Measurements from ENCODE around the gene IGSF22. TPM values are rescaled to one million over a fixed set of nuclear protein-coding genes. Genes with fewer than 3 reads are reported as not detected.

Gene IGSF22
- total and polyA plus RNA-seq, 9 of the 15 experiments (the other 6 are each of a cell fraction or from before 2014, with no cell fraction given), result not detected

DNA sequence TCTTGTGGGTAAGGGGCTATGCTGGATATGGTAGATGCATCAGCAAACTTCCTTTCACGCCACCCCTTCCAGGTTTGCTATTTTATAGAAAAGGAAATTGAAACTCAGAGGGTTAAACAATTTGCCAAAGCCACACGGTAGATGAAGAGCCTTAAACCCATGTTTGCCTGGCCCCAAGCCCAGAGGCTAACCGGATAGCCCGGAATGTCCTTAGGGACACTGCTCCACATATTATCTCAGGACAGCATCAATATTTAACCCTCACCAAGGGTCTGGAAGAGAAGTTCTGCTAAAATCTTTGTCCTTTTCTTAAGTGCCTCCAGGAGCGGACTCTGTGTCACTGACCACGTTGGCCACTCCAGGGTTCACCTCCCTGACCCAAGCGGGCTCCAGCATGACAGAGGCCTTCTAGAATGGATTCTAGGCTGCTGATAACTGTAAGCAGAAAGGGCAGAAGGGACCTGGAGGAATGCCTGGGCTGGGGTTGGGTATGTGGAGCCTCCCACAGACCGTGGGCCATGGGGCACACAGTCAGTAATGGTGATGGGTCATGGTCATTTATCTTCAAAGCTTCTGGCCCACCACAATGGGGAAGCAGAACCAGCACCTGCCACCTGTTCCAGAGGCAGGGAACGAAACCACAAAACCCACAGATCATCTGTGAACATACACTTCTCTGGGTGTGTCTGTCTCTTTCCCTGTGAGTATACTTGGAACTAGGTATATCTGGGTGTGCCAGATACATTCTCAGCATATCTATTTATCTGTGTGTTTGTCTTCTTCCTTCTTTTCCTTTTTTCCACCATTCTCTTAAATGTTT lies 32.8 kb downstream of the IGSF22 start (continued):
- TF ChIP-seq CBX3 (IDR thresholded peaks at IDR 0.05; ENCODE audit: borderline replicate concordance in 1 of 2, low read length in 2 of 2) (no peak), TRIM24 (IDR thresholded peaks at IDR 0.05) (peak; percentile 67 to 82; a peak in 3 of 4 replicates), ETV5 (CRISPR knock-in tag; IDR thresholded peaks at IDR 0.05; ENCODE audit: low read depth) (0 out of 2 replicates have a peak, but pooled peaks have one; percentile 30), ZNF23 (CRISPR knock-in tag; IDR thresholded peaks at IDR 0.05) (no peak), TCF3 (CRISPR knock-in tag; IDR thresholded peaks at IDR 0.05) (peak; percentile 97), SMARCE1 (IDR thresholded peaks at IDR 0.05) (peak; percentile 87; the same call in 1 of the 2 replicates), NCOR1 (IDR thresholded peaks at IDR 0.05) (peak; percentile 86), MAZ (CRISPR knock-in tag; conservative IDR thresholded peaks at IDR 0.05 in 1 of 2, IDR thresholded peaks at IDR 0.05 in 1 of 2) (0 out of 4 replicates have a peak, but pooled peaks of 1 of the 2 experiments have one; percentile 21), NCOA1 (IDR thresholded peaks at IDR 0.05; ENCODE audit: low read depth) (peak; percentile 23; the same call in 1 of the 2 replicates), CBFA2T2 (conservative IDR thresholded peaks at IDR 0.05) (peak; percentile 86), HDAC1 (IDR thresholded peaks at IDR 0.05) (peak in 1 of 2 experiments; percentile 26; a peak in 1 of 4 replicates), ZFP36 (IDR thresholded peaks at IDR 0.05; ENCODE audit: low read depth, low read length, partially characterized antibody) (no peak), CTBP1 (IDR thresholded peaks at IDR 0.05; ENCODE audit: borderline replicate concordance) (peak; percentile 94), SMARCA4 (IDR thresholded peaks at IDR 0.05) (peak; percentile 89)
- TF ChIP-seq, protein P1, sequence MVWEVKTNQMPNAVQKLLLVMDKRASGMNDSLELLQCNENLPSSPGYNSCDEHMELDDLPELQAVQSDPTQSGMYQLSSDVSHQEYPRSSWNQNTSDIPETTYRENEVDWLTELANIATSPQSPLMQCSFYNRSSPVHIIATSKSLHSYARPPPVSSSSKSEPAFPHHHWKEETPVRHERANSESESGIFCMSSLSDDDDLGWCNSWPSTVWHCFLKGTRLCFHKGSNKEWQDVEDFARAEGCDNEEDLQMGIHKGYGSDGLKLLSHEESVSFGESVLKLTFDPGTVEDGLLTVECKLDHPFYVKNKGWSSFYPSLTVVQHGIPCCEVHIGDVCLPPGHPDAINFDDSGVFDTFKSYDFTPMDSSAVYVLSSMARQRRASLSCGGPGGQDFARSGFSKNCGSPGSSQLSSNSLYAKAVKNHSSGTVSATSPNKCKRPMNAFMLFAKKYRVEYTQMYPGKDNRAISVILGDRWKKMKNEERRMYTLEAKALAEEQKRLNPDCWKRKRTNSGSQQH (CRISPR knock-in tag; IDR thresholded peaks at IDR 0.05), result no peak
- TF ChIP-seq, protein P2, sequence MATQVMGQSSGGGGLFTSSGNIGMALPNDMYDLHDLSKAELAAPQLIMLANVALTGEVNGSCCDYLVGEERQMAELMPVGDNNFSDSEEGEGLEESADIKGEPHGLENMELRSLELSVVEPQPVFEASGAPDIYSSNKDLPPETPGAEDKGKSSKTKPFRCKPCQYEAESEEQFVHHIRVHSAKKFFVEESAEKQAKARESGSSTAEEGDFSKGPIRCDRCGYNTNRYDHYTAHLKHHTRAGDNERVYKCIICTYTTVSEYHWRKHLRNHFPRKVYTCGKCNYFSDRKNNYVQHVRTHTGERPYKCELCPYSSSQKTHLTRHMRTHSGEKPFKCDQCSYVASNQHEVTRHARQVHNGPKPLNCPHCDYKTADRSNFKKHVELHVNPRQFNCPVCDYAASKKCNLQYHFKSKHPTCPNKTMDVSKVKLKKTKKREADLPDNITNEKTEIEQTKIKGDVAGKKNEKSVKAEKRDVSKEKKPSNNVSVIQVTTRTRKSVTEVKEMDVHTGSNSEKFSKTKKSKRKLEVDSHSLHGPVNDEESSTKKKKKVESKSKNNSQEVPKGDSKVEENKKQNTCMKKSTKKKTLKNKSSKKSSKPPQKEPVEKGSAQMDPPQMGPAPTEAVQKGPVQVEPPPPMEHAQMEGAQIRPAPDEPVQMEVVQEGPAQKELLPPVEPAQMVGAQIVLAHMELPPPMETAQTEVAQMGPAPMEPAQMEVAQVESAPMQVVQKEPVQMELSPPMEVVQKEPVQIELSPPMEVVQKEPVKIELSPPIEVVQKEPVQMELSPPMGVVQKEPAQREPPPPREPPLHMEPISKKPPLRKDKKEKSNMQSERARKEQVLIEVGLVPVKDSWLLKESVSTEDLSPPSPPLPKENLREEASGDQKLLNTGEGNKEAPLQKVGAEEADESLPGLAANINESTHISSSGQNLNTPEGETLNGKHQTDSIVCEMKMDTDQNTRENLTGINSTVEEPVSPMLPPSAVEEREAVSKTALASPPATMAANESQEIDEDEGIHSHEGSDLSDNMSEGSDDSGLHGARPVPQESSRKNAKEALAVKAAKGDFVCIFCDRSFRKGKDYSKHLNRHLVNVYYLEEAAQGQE (IDR thresholded peaks at IDR 0.05; ENCODE audit: borderline replicate concordance), result no peak
- TF ChIP-seq, protein P2 (CRISPR knock-in tag; IDR thresholded peaks at IDR 0.05; ENCODE audit: low read depth), result no peak
- TF ChIP-seq, protein P3, sequence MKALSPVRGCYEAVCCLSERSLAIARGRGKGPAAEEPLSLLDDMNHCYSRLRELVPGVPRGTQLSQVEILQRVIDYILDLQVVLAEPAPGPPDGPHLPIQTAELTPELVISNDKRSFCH (CRISPR knock-in tag; IDR thresholded peaks at IDR 0.05), result no peak
- TF ChIP-seq, protein P3 (tag; IDR thresholded peaks at IDR 0.05), result peak; percentile 72; the same call in 1 of the 2 replicates

All from K562 (cell line).